D341Med (cell line): ENCODE results near the gene USH1G.

Source experiments
- DNase-seq: peaks from one replicate; pipeline ENCODE4 v3.0.0; 2012; ENCODE audit warnings: low spot score

The USH1G gene

DNA sequence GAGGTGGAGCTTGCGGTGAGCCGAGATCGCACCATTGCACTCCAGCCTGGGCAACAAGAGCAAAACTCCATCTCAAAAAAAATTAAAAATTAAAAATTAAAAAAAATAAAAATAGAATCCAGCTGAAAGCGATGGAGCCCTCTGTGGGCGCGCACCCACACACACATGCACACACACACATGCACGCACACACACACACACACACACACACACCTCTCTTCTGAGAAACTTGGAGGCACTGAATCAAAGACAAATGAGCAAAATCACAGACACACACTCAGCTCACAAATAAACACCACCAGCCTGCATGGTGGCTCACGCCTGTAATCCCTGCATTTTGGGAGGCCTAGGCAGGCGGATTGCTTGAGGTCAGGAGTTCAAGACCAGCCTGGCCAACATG, 20.0 kb downstream of the USH1G start:
- DNase-seq: no peak

- DNase-seq: no peak
These were observed 21.5 kb downstream of the USH1G start for GRCh38 chr17:74901353-74902135.

- no peak for DNase-seq
These were observed 22.8 kb downstream of the USH1G start for GRCh38 chr17:74900208-74900607.

- no peak for DNase-seq
These were observed 24.6 kb downstream of the USH1G start for GRCh38 chr17:74898376-74898946.

DNA sequence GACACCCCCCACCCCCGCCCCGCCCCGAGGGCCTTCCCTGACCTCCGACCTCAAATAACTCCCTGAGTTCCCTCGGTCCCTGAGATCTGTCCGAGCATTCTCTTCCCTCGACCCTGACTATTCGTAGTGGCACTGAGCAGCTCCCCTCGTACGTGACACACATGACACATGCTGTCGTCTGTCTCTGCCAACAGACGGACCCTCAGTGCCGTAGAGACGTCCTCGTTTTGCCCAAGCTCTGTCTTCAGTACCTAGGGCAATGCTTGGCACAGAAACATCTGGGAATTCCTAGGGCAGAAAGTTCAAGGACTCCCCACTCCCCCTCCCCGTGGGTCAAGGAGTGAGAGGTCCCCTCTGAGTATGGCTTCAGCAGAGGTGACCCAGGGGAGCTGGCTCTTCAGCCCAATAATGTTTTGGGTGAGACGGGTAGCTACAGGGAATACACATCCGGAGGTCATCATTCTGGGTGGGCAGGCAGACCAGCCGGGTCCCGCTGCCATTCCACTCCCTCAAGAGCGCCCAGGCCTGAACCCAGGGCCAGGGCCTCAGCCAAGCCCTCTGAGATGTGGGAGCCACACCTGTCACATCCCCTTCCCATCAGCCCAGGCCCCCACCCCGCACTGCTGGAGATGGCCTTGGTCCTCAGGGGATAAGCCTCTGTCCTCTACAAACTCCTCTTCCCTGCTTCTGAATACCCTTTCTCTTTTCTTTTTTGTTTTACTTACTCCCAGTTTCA, 29.0 kb downstream of the USH1G start:
- no peak for DNase-seq

DNA sequence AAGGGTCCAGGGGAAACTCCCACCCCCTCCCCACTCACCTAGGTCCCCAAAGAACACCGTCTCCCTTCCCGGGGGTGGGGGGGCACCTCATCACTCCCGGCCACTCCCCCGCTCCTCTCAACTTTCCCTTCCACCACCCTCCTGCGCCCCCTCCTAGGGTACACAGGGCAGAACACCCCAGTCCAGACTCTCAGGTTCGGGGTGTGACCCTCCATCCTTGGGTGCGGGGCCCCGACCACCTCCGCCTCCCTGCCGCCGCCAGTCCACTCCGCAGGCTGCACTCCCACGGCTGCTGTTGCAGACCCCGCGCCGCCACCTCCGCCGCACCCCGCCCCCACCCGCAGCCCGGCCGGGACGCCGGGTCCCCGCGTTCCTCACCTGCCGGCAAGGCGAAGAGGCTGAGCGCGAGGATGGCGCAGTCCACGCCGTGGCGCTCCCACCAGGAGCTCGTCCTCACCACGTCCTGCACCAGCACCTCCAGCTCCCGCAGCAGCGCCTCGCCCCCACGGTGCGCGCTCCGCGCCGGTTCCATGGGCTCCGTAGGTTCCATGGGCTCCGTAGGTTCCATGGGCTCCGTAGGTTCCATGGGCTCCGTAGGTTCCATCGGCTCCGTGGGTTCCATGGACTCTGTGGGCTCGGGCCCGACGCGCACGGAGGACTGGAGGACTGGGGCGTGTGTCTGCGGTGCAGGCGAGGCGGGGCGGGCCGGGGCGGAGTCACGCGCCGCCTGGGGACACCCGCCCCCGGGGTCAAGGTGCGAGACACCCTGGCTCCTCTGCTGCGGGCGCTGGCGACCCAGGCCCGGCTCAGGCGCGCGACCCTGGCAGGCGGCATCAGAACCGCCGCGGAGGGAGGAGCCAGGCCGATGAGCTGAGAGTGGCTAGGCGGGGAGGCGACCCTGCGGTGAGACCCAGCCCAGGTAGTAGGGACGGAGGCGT, 29.8 kb downstream of the USH1G start, which contains the start of gene FADS6:
Gene FADS6, minus strand, starts transcription at position 660 of the 938 bp plus-strand sequence. Its CDS starts 38 bp downstream, at position 622.
- DNase-seq: peak; percentile 70

DNA sequence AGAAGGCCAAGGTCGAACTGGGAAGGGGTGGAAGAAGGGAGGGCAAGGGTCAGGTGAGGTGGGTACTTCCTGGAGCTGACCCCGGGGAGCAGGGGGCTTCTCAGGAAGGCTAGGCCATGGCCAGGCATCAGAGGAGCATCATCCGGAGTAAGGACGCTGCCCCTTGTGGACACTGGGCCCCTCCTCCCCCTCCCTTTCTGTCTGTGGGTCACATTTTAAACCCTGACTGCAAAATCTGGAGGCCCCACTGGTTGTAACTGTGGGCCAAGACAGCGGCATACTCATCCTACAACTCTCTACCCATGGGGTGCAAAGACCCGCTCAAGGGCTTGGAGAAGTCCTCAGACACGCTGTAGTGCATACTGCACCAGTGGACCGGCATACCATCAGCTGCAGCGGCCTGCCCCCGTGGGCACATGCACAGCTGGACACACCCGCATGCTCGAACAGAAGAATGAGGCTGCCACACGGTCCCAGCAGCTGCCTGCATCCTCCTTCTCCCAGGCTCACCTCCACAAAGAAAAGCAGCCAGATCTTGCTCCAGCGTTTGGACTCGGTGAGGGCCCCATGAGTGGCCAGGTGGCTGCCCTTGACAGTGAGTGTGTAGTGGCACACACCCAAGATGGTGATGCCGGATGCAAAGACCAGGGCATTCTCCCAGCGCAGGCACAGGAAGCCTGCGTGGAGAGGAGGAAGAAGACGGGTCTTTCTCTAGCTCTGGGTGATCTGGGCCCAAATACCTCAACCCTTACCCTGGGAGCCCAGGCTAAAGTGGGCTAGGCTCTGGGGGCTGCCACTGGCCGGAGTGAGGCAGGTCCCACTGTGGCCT, 30.8 kb downstream of the USH1G start:
- DNase-seq: no peak

GRCh38 chr17:74890554-74890953, 32.5 kb downstream of the USH1G start:
- no peak for DNase-seq

- DNase-seq: no peak
These were observed 34.6 kb downstream of the USH1G start for GRCh38 chr17:74888469-74888868.

- DNase-seq: no peak
These were observed 39.8 kb downstream of the USH1G start for GRCh38 chr17:74883241-74883745.

- no peak for DNase-seq
These were observed 40.4 kb downstream of the USH1G start for GRCh38 chr17:74882517-74883240.

- DNase-seq: no peak
These were observed 42.0 kb downstream of the USH1G start for GRCh38 chr17:74881073-74881472.

DNA sequence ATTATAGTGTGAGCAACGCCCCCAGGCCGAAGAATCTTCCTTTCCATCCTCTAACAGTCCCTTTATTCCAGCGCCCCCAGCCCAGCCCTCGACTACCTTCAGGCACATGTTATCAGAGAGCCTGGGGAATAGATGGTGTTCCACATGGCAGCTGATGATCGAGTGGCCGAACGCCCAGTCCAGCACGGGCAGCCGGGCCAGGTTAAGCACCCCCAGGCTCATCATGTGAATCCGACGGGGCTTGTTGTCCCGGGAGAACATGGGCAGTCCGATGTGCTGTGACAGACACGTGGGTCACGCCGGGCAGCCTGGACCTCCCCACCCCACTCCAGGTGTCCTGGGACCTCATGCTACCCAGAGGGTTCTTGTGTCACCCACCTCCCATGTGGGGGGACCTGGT, 43.7 kb downstream of the USH1G start:
- no peak for DNase-seq

DNA sequence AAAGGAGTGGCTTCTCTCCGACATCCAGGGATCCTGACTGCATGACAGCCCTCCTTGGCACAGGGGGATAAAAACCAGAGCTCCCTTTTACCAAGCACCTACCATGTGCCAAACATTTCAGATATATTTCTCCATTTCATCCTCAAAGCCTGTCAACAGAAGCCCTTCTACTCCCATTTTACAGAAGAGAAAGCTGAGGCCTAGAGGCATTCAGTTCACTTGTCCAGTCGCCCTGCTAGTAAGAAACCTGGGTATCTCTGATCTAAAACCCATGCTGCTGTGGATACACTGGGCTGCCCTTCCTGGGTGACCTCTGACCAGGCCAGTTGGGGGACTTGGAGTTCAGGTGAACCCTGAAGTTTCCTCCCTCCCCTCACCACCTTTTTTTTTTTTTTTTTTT, 44.4 kb downstream of the USH1G start:
- no peak for DNase-seq

- no peak for DNase-seq
These were observed 45.2 kb downstream of the USH1G start for GRCh38 chr17:74877592-74878548.

DNA sequence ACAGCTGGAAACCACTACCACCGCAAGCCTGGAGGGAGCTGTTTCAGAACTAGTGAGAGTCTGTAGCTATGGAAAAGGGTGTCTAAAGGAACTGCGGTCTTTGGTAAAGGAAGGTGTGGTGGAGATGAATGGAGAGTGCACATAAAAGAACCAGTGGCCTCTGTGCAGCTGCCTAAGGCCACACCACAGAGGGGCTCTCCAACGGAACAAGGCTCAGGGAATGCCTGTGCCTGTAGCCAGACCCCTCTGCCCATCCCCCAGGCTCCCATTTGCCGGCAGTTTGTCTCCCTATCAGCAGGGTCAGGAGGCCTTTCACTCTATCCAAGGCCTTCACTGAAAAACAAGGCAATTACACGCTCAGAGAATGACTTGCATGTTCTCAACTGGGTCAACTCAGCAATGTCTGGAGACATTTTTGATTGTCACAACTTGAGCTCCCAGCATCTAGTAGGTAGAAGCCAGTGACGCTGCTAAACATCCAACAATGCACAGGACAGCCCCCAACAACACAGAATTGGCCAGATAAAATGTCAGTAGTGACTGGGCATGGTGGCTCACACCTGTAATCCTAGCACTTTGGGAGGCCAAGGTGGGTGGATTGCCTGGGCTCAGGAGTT, 47.0 kb downstream of the USH1G start:
- DNase-seq: no peak

DNA sequence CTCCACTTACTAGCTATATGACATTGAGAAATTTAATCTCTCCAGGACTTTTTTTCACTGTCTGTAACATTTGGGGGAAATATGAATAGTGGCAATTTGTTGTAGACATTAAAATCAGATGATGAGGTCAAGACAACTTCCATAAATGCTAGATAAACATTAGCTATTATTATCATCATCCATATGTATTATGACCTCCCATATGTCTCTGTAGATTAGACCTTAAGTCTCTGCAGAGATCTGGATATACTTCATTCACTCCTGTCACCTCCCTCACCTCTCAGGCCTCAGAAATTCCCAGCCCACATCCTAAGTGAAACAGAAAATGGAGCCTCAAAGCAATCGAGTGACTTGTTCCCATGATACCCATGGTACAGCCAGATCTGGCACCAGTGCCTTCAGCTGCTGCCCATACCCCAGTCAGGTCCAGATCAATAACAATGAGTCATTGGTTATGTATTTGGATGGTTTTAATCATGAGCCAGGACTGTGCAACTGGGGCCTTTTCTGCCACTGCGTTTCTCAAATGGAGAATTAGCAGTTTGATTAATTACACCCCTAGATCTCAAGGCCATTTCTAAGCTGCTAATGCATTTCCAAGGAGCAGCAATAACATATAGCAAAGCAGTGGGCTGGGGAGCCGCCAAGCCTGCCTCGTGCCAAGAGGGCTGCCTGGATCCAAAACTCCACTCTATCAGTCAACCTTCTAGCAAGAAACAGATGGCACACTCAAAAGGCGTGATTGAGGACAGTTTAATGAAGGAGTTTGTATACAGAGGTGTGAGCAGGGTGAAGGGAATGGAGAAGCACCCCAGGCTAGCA, 47.7 kb downstream of the USH1G start:
- no peak for DNase-seq

- DNase-seq: no peak
These were observed 48.4 kb downstream of the USH1G start for GRCh38 chr17:74874615-74875037.
